Raji (cell line): ENCODE data around the gene LRRC66.

Experiments used
- POLR2A ChIP-seq: IDR thresholded peaks from 2 replicates; pipeline ENCODE4 v1.6.1; 2011; ENCODE audit warnings: low read depth, low read length, control low read depth; ENCODE audit not compliant: insufficient read depth

LRRC66 gene, protein sequence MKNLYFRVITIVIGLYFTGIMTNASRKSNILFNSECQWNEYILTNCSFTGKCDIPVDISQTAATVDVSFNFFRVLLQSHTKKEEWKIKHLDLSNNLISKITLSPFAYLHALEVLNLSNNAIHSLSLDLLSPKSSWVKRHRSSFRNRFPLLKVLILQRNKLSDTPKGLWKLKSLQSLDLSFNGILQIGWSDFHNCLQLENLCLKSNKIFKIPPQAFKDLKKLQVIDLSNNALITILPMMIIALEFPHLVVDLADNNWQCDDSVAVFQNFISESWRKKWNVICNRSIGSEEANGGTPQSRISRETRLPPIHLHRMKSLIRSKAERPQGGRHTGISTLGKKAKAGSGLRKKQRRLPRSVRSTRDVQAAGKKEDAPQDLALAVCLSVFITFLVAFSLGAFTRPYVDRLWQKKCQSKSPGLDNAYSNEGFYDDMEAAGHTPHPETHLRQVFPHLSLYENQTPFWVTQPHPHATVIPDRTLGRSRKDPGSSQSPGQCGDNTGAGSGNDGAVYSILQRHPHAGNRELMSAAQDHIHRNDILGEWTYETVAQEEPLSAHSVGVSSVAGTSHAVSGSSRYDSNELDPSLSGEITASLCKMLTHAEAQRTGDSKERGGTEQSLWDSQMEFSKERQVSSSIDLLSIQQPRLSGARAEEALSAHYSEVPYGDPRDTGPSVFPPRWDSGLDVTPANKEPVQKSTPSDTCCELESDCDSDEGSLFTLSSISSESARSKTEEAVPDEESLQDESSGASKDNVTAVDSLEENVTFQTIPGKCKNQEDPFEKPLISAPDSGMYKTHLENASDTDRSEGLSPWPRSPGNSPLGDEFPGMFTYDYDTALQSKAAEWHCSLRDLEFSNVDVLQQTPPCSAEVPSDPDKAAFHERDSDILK

GRCh38 chr4:52019936-52020657 lies at the start of gene LRRC66:
TSS of gene LRRC66 (minus strand) at chr4:52020363. CDS start at chr4:52017613, 2,750 bp downstream.
- TF ChIP-seq POLR2A: no peak

- TF ChIP-seq POLR2A: no peak
Observed at GRCh38 chr4:52069571-52069970, 49.4 kb upstream of the LRRC66 start.

DNA sequence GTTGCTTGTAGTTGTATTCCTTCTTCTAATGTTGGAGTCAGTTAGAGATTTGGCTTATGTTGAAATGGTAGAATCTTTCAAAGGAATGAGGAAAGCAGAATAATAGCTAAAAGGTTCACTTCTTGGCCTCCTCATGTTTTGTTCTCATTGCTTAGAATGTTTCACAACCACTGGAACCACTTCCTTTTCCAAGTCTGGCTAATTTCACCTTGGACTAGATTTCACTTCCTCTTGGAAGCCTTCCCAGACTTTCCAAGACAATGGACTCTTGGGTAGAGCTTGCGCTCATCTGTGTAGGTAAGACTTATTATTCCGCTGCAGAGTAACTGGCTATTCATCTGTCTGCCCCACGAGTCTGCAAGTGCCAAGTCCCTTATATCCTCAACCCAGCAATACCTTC lies 39.2 kb upstream of the LRRC66 start:
- TF ChIP-seq POLR2A: no peak

GRCh38 chr4:52058275-52058674 lies 38.1 kb upstream of the LRRC66 start:
- no peak for TF ChIP-seq POLR2A

- TF ChIP-seq POLR2A: no peak
Observed at GRCh38 chr4:52057196-52057595, 37.0 kb upstream of the LRRC66 start.

DNA sequence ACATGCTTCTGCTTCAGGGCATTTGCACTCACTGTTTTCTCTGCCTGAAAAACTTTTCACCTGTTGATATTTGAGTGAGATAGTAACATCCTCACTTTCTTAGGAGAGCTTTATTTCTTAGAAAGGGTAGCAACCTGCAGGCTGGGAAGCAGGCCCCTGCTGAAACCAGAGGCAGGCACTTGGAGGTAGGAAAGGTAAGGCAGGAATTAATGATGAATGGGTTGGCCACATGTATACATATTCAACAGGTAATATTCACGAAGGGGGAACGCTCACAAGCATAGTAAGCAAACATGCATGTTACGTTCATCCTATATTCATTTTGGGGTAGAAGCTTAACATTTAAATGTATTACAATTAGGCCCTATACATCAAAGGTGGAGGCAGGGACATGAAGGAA lies 34.1 kb upstream of the LRRC66 start:
- no peak for TF ChIP-seq POLR2A

DNA sequence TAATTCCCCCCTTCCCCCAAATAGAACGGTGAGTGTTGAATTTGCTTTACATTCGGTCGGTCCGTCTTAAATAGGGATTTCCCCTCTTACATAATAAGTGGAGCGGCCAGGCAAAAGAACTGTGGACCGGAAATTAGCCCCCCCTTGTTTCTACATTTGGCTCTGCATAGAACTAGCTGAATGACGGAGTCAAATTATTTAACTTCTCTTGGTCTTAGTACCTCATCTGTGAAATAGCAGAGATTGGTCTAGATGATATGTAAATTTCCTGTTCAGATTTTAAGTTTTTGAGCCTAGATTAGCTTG lies 32.3 kb upstream of the LRRC66 start:
- no peak for TF ChIP-seq POLR2A

DNA sequence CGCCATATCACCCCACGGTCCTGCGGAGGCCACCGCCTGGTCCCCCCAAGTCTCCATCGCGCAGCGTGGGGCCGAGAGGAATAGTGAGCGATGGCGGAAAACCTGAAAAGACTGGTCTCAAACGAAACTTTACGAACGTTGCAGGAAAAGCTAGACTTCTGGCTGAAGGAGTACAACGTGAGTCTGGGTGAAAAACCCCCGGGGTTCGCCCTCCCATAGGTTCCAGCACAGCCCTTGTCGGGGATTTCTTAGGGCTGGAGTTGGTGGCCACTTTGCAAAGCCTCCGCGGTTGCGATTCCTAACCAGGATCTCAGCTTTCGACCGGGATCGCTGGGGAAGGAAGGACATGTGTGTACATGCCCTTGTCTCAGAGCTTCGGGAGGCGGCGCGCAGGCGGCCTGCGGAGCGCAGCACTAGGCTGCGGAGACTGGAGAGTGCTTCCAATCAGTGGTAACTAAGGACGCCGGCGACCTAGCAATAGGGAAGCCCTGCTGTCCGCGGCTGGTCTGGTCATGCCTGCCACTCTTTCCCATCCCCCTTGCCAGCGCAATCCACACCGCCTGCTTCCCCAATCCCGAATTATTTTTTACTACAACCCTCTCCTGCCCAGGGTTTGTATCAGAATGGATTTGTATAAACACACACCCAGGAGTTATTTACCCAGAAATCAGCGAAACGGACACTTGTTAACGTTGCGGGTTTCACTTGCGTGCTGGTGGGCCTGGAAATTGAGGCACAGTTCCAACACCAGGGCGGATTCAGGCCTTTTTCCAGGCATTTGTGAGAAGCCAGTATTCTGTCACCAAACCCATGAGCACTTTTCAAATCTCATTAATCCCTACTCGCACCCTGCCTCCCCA lies 31.7 kb upstream of the LRRC66 start:
- TF ChIP-seq POLR2A: no peak

GRCh38 chr4:52051213-52051614 lies 31.1 kb upstream of the LRRC66 start, which contains the start of gene SPATA18:
TSS of gene SPATA18 (plus strand) at chr4:52051304. CDS start at chr4:52051705, 401 bp downstream.
- TF ChIP-seq POLR2A: no peak

- no peak for TF ChIP-seq POLR2A
Observed at GRCh38 chr4:52049266-52049665, 29.1 kb upstream of the LRRC66 start.

DNA sequence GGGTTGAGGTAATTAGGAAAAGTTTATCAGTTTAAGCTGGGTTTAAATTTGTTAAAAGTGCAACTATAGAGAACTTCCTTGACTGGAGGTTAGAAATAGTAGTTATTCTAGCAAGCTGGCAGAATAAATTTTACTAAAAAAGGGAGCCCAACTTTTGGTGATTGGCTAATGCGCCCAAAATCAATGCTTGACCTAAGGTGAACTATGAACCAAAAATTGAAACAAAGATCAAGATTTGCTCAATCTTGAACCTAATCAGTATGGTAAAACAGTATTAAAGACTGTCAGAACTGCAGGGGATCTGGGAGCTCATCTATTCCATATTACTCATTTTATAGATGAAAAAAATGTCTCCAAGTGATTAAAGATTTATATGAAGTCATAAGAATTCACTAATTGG lies 24.9 kb upstream of the LRRC66 start:
- no peak for TF ChIP-seq POLR2A

GRCh38 chr4:52038103-52038912 lies 18.1 kb upstream of the LRRC66 start, which contains the start of gene SGCB:
TSS of gene SGCB (minus strand) at chr4:52038299. CDS start at chr4:52038259, 40 bp downstream.
- peak; percentile 42; the same call in 1 of the 2 replicates for TF ChIP-seq POLR2A

DNA sequence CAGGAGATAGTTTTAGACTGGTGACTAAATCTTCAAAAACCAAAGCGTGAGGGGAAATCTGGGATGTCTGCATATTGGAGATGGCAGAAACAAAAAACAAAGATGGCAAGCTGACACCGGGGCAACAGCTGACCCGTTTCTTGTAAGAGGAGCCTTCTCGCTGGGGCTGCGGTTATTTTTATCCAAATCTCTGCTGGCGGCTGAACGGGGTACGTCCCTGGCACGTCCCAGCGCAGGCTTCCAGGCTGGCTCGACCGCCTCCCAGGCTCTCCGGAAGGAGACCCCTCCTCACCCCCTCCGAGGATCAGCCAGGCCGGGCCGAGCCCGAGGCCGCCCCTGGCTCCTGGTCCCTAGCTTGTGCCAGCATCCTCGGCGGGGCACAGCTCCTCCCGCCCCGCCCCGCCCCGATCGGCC lies 17.5 kb upstream of the LRRC66 start:
- TF ChIP-seq POLR2A: no peak
